Measurements from ENCODE around the gene TBC1D12. TPM values are rescaled to one million over a fixed set of nuclear protein-coding genes. Genes with fewer than 3 reads are reported as not detected.
A peak's percentile ranks its signal among the peaks of the same experiment; 100 is the strongest.

Gene TBC1D12
- total and polyA plus RNA-seq, 12 donors = 6.2 to 47.8 (median 9.7) TPM

DNA sequence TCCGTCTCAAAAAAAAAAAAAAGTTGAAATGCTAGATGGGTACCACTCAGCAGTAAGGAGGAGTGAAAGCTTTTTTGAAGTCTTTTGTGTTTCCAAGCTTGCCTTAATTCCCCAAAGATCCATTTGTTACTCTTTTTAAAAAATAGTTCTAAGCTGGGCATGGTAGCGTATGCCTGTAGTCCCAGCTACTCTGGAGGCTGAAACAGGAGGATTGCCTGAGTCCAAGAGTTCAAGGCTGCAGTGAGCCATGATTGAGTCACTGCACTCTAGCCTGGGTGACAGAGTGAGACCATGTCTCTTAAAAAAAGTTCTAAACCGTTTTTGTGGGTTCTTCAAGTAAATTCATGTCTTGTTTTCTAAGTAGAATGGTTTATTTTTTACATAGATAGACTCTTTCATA lies 5.3 kb downstream of the TBC1D12 start:
- TF ChIP-seq, protein P1, sequence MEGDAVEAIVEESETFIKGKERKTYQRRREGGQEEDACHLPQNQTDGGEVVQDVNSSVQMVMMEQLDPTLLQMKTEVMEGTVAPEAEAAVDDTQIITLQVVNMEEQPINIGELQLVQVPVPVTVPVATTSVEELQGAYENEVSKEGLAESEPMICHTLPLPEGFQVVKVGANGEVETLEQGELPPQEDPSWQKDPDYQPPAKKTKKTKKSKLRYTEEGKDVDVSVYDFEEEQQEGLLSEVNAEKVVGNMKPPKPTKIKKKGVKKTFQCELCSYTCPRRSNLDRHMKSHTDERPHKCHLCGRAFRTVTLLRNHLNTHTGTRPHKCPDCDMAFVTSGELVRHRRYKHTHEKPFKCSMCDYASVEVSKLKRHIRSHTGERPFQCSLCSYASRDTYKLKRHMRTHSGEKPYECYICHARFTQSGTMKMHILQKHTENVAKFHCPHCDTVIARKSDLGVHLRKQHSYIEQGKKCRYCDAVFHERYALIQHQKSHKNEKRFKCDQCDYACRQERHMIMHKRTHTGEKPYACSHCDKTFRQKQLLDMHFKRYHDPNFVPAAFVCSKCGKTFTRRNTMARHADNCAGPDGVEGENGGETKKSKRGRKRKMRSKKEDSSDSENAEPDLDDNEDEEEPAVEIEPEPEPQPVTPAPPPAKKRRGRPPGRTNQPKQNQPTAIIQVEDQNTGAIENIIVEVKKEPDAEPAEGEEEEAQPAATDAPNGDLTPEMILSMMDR (IDR thresholded peaks at IDR 0.05) = no peak
- TF ChIP-seq POLR2A (IDR thresholded peaks at IDR 0.05) = no peak
- H3K4me1 ChIP-seq (replicated peaks in 1 of 2) = peaks cover 11 to 53% of the 10 kb centered on the region in 2 donors
- H3K27ac ChIP-seq = no peak overlapping the region
- H3K9me3 ChIP-seq (replicated peaks in 1 of 3) = no peaks in the 10 kb centered on the region
- peak in 3 of 7 donors; percentile 20 to 27 (median 23) for DNase-seq
- H3K27me3 ChIP-seq = no peaks in the 10 kb centered on the region
- no peak overlapping the region for H3K4me3 ChIP-seq
- intact Hi-C loops (cut with DNase I) = no loop called here
- no peaks in the 10 kb centered on the region for H3K36me3 ChIP-seq (replicated peaks in 1 of 2)
- 56 to 61% (median 59%) methylated on average over 3 of the region's 3 CpGs for WGBS, 4 donors

DNA sequence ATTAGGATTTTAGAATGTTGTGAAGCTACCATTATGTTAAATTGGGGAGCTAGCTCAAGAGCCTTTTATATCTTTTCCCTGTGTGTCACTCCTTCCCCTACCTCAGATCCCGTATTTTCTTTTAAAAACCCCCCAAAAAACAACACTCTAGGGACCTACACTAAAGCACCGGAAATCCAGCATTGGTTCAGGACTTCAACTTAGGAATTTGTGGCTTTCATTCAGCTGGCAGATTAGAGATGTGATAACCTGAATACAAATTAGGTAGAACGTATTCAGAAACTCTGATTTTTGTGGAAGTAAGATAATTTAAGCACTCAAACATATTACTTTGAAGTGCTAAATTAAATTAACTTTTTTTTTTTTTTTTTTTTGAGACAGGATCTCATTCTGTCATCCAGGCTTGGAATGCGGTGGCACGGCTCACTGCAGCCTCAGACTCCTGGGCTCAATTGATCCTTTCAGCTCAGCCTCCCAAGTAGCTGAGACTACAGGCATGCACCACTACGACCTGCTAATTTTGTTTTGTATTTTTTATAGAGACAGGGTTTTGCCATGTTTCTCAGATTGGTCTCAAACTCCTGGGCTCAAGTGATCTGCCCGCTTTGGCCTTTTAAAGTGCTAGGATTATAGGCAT lies 6.8 kb downstream of the TBC1D12 start:
- WGBS, 4 donors = 72 to 76% (median 73%) methylated on average over 7 of the region's 7 CpGs
- Histone ChIP-seq H3K27ac (no peak overlapping the region), H3K27me3 (no peaks in the 10 kb centered on the region), H3K9me3 (replicated peaks in 1 of 3) (no peaks in the 10 kb centered on the region), H3K4me1 (replicated peaks in 1 of 2) (peaks cover 11 to 56% of the 10 kb centered on the region in 2 donors), H3K36me3 (replicated peaks in 1 of 2) (no peaks in the 10 kb centered on the region), H3K4me3 (no peak overlapping the region)
- intact Hi-C loops (cut with DNase I) = no loop called here
- DNase-seq = no peak
- TF ChIP-seq, protein P1 (IDR thresholded peaks at IDR 0.05) = no peak
- TF ChIP-seq POLR2A (IDR thresholded peaks at IDR 0.05) = no peak

DNA sequence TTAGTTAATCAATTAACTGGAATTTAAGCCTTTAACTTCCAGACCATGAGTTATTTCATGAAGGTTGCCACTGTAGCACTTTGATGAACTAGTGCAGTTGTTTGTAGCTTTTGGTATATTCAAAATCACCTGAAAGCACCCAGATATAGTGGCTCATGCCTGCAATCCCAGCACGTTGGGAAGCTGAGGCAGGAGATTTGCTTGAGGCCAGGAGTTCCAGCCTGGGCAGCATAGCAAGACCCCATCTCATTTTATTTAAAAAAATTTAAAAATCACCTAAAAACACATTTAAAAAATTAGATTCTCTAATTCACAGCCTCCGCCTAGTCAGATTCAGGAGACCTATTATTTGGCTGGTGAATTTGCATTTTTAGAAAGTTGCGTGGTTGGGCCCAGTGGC lies 9.0 kb downstream of the TBC1D12 start:
- Histone ChIP-seq H3K9me3 (replicated peaks in 1 of 3) (no peaks in the 10 kb centered on the region), H3K4me1 (replicated peaks in 1 of 2) (peaks cover 11 to 39% of the 10 kb centered on the region in 2 donors), H3K27ac (no peak overlapping the region), H3K4me3 (no peak overlapping the region), H3K27me3 (no peaks in the 10 kb centered on the region), H3K36me3 (replicated peaks in 1 of 2) (no peaks in the 10 kb centered on the region)
- 94 to 97% (median 95%) methylated on average over 3 of the region's 3 CpGs for WGBS, 4 donors
- no peak for DNase-seq
- intact Hi-C loops (cut with DNase I) = no loop called here
- TF ChIP-seq, protein P1 (IDR thresholded peaks at IDR 0.05) = no peak
- no peak for TF ChIP-seq POLR2A (IDR thresholded peaks at IDR 0.05)

DNA sequence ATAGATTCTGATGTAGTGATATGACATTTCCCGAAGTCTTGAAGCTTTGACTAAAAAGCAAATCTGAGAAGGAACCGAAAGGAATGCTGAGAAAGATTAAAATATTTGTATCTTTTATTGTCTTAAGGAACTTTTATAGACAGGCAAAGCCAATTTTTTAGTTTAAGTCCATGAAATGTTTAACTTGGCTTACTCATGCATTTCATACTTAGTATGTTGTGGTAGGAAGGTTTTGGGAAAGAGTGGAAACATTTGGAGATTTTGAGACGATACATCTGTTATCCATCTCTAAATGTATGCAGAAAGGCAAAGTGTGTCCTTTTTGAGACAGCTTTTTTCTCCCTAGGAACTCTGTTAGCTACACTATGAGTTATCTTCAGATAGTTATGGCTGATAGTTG lies 10.1 kb downstream of the TBC1D12 start:
- Histone ChIP-seq H3K4me1 (replicated peaks in 1 of 2) (peaks cover 10 to 32% of the 10 kb centered on the region in 2 donors), H3K27me3 (no peaks in the 10 kb centered on the region), H3K27ac (no peak overlapping the region), H3K36me3 (replicated peaks in 1 of 2) (no peaks in the 10 kb centered on the region), H3K9me3 (replicated peaks in 1 of 3) (no peaks in the 10 kb centered on the region), H3K4me3 (no peak overlapping the region)
- TF ChIP-seq, protein P1 (IDR thresholded peaks at IDR 0.05) = no peak
- TF ChIP-seq POLR2A (IDR thresholded peaks at IDR 0.05) = no peak
- 68 to 78% (median 75%) methylated on average over 3 of the region's 3 CpGs for WGBS, 4 donors
- DNase-seq = no peak
- intact Hi-C loops (cut with DNase I) = no loop called here
